HG03103 (cell line): ENCODE measurements around the gene NPNT.

Experiments used
- ATAC-seq: cut with Tn5 transposase; IDR thresholded peaks from one replicate; pipeline ENCODE4 v1.9.1; 2021; ENCODE audit warnings: low read depth; ENCODE audit not compliant: unreplicated experiment

The NPNT gene

GRCh38 chr4:106017975-106018374 lies 122.7 kb downstream of the NPNT start:
- ATAC-seq = no peak

GRCh38 chr4:106019771-106020170 lies 124.5 kb downstream of the NPNT start:
- ATAC-seq = no peak
